Ramos (cell line): ENCODE measurements around the gene ASAP2.

ENCODE experiments used
- in situ Hi-C: fragments of 300-500 bp; cut with MboI; formaldehyde crosslinking; loops from one replicate; pipeline ENCODE4 v1.14.3; 2022; ENCODE audit warnings: low sequenced_read_pairs; ENCODE audit not compliant: unreplicated experiment

Gene ASAP2

GRCh38 chr2:9179572-9180201 lies 26.9 kb upstream of the ASAP2 start:
- in situ Hi-C loops: no loop called here

GRCh38 chr2:9184361-9184760 lies 22.3 kb upstream of the ASAP2 start:
- in situ Hi-C loops: no loop called here

GRCh38 chr2:9187620-9188214 lies 18.9 kb upstream of the ASAP2 start:
- in situ Hi-C loops: no loop called here

- in situ Hi-C loops: no loop called here
Measured at GRCh38 chr2:9188823-9189222, 17.8 kb upstream of the ASAP2 start.

- in situ Hi-C loops: no loop called here
Measured at GRCh38 chr2:9189901-9190300, 16.7 kb upstream of the ASAP2 start.

GRCh38 chr2:9191041-9191481 lies 15.6 kb upstream of the ASAP2 start:
- in situ Hi-C loops: no loop called here

- in situ Hi-C loops: no loop called here
Measured at GRCh38 chr2:9192712-9193111, 13.9 kb upstream of the ASAP2 start.

- in situ Hi-C loops: no loop called here
Measured at GRCh38 chr2:9194352-9194751, 12.3 kb upstream of the ASAP2 start.

GRCh38 chr2:9196637-9197036 lies 10.0 kb upstream of the ASAP2 start:
- in situ Hi-C loops: no loop called here

GRCh38 chr2:9197916-9198315 lies 8.7 kb upstream of the ASAP2 start:
- in situ Hi-C loops: no loop called here

GRCh38 chr2:9199716-9200632 lies 6.6 kb upstream of the ASAP2 start:
- in situ Hi-C loops: no loop called here

- in situ Hi-C loops: no loop called here
Measured at GRCh38 chr2:9200633-9201015, 6.0 kb upstream of the ASAP2 start.

GRCh38 chr2:9201185-9201891 lies 5.3 kb upstream of the ASAP2 start:
- in situ Hi-C loops: no loop called here

- in situ Hi-C loops: no loop called here
Measured at GRCh38 chr2:9203006-9203405, 3.6 kb upstream of the ASAP2 start.

GRCh38 chr2:9203876-9204275 lies 2.7 kb upstream of the ASAP2 start:
- in situ Hi-C loops: no loop called here

- in situ Hi-C loops: no loop called here
Measured at GRCh38 chr2:9204939-9205338, 1.7 kb upstream of the ASAP2 start.

GRCh38 chr2:9205486-9205885 lies 1.1 kb upstream of the ASAP2 start:
- in situ Hi-C loops: no loop called here

GRCh38 chr2:9206991-9207640 lies 504 bp downstream of the ASAP2 start:
- in situ Hi-C loops: no loop called here

- in situ Hi-C loops: no loop called here
Measured at GRCh38 chr2:9207641-9208311, 1.2 kb downstream of the ASAP2 start.

- in situ Hi-C loops: no loop called here
Measured at GRCh38 chr2:9208875-9209274, 2.3 kb downstream of the ASAP2 start.
